Activated T-helper 9 cell treated with anti-CD3 and anti-CD28 coated beads, Interleukin-2, amount 50 U/mL, for 16 hours (primary cell): ENCODE measurements around the gene ZYX.

Source experiments
- DNase-seq: peaks from one replicate; pipeline ENCODE4 v3.0.0-alpha.2; 2020; ENCODE audit warnings: low read depth

ZYX gene

GRCh38 chr7:143363016-143363937 lies 17.9 kb upstream of the ZYX start:
- DNase-seq: no peak

DNA sequence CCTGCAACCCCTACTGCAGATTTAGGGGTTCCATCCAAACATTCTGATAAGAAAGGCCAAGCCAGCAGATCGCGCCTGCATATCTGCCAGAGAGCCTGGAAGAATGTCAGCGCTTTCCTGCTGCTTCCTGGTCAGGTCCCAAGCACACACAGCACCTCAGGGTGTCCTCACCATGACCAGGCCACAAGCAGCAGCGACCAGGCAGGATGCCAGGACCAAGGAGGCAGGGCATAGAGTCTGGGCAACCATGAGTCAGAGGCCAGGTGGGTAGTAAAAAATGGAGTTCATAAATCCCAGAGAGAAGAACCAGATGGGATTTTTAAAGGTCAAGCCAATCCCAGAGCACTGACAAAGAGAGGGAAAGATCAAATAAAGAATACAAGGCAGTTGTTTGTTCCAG lies 13.2 kb upstream of the ZYX start:
- no peak for DNase-seq

GRCh38 chr7:143368387-143368786 lies 12.8 kb upstream of the ZYX start:
- DNase-seq: no peak

DNA sequence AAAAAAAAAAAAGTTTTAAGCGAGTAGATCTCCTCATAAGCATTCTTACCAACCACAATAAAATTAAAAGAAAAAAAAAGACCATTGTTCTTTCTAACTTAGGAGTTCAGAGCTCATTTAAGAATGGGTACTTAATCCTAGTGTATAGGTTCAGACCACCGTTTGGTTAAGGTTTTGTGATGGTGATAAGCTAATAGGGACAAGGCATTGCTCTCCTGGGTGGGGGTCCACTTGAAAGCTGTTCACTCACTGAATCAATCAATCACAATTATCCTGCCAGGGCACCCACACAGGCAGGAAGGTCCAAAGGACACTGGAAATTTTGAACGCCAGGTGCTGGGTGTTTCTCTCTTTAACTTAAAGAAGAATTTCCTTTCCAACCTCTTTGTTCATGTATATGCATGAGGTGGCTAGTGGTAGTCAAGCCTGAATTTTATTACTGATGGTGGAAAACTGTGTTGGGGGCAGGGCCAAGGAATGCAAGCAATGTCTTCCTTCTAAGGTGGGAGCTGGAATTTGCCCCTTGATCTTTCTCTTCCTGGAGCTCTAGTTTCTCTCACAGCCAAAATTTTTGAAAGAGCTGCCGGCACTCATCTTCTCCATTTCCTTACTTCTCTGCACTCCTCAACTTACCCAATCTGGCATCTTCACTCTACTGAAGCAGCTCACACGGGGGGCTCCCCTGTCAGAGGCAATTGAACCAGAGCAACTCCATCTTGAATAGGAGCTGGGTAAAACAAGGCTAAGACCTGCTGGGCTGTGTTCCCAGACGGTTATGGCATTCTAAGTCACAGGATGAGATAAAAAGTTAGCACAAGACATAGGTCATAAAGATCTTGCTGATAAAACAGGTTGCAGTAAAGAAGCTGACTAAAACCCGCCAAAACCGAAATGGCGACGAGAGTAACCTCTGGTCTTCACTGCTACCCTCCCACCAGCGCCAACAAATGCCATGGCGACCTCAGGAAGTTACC lies 11.2 kb upstream of the ZYX start:
- DNase-seq: no peak

- DNase-seq: no peak
Measured at GRCh38 chr7:143372070-143372469, 9.1 kb upstream of the ZYX start.

GRCh38 chr7:143373255-143373794 lies 7.8 kb upstream of the ZYX start:
- no peak for DNase-seq

- no peak for DNase-seq
Measured at GRCh38 chr7:143374561-143374960, 6.6 kb upstream of the ZYX start.

GRCh38 chr7:143375298-143376034 lies 5.7 kb upstream of the ZYX start:
- DNase-seq: no peak

DNA sequence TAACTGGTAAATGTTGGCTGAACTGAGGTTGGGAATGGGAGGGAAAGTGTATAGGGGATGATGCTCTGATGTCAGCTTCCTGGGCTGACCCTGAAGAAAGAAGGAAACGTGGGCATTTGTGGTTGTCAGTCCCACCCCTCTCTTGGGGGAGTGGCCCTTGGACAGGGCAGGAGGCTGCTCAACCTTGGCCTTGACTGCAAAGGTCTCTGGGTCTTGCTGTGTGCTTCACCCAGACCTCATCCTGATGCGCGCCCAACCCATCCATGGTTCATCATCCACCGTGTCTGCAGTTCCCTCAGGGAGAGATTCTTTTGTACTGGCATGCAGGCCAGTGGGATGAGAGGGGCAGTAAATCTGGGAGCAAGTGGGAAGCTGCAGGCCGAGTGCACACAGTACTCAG lies 4.7 kb upstream of the ZYX start:
- DNase-seq: no peak

DNA sequence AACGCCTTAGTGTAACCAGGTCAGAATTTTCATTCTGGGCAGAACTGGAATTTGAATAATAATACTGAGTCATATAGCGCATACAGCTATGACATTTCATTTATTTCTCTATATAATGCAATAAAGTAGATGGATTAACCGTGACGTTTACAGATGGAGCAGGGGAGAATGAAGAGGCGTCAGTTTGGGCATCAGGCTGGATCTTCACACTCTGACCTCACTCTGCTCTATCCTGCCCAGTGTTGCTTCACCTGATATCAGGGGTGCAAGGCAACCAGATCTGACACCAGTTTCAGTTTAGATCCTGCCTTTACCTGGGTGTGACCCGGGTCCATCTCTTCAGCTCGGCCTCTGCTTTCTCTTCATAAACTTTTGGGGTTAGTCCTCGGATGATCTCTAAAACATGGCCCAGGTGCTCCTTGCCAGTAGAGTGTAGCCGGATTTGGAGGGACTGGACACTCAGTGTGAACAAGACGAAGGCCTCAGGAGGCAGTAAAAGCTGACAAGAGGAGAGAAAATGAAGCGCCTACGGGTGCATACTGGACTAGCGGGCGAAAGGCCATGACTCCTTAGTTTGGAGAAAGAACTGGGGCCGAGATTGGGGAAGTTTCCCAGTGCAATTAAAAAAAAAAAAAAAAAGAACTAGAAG lies 1.4 kb upstream of the ZYX start:
- no peak for DNase-seq

DNA sequence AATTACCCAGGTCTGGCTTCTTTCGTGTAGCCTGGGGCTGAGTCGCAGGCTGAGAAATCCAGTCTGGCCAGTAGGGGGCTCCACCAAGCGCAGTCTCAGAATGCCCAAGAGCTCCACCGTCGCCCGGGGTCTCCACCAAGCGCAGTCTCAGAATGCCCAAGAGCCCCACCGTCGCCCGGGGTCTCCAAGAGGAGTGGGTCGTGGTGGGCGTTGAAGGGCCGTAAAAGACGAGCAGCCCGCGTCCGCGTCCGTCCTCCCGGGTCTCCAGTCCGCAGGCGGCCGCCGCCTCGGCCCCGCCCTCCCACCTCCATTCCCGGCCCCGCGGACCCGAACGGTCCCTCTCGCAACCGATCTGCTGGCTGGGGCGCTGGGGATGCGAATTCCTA lies 892 bp upstream of the ZYX start:
- DNase-seq: peak; percentile 81

DNA sequence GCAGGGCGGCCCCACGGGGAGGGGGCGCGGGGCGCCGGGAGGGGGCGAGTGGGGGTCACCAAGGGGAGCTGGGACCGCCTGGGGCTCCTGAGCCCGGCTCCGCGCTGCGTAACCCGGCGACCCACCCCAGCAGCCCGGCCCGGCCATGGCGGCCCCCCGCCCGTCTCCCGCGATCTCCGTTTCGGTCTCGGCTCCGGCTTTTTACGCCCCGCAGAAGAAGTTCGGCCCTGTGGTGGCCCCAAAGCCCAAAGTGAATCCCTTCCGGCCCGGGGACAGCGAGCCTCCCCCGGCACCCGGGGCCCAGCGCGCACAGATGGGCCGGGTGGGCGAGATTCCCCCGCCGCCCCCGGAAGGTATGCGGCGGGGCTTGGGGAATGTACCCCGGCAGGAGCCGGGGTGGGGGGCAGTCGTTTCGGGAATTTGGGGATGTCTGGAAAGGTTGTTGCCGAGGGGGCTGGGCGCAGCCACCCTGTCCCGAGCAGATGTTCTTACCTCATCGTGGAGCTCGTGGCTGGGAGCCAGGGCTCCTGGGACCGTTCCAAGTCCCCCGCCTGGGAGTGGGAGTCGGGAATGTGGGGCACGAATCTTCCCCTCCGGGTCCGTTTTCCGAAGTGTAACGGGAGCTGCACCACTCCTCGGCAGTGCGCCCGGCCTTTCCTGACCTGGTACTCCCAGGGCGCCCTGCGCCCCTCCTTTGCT lies 431 bp downstream of the ZYX start:
- DNase-seq: no peak

GRCh38 chr7:143382126-143382790 lies 1.1 kb downstream of the ZYX start:
- no peak for DNase-seq

DNA sequence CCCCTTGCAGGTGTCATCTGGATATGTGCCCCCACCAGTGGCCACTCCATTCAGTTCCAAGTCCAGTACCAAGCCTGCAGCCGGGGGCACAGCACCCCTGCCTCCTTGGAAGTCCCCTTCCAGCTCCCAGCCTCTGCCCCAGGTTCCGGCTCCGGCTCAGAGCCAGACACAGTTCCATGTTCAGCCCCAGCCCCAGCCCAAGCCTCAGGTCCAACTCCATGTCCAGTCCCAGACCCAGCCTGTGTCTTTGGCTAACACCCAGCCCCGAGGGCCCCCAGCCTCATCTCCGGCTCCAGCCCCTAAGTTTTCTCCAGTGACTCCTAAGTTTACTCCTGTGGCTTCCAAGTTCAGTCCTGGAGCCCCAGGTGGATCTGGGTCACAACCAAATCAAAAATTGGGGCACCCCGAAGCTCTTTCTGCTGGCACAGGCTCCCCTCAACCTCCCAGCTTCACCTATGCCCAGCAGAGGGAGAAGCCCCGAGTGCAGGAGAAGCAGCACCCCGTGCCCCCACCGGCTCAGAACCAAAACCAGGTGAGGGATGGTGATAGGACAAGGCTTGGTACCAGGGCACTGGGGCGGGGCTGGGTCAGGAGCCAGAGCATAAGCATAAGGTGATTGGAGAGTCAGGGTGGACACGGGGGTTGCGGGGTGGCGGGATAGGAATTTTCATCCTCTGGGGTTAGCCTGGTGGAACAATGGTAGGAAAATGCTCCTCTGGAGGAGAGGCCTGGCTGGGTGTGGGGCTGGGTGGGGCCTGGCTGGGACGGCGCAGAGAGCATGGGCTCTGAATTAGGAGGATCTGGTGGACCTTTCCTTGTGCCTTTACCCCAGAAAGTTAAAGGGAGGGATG lies 1.9 kb downstream of the ZYX start:
- no peak for DNase-seq

GRCh38 chr7:143383642-143383957 lies 2.5 kb downstream of the ZYX start:
- no peak for DNase-seq

DNA sequence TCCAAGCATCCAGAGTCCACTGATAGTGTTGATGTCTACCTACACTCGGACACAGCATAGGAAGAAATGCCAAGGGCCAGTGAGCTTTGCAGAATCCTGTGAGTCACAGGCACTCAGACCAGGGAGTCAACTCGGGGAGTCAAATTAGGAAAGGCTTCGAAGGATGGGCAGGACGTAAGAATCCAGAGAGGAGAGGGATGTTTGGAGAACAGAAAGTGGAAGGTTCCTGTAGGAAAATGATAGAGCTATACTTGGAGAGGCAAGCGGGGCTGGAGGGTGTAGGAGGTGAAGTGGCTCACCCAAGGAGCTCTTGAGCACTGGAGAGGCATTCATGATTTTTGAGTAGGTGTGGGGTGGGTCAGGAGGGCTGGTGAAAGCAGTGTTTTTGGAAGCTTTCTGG lies 3.0 kb downstream of the ZYX start:
- DNase-seq: no peak

DNA sequence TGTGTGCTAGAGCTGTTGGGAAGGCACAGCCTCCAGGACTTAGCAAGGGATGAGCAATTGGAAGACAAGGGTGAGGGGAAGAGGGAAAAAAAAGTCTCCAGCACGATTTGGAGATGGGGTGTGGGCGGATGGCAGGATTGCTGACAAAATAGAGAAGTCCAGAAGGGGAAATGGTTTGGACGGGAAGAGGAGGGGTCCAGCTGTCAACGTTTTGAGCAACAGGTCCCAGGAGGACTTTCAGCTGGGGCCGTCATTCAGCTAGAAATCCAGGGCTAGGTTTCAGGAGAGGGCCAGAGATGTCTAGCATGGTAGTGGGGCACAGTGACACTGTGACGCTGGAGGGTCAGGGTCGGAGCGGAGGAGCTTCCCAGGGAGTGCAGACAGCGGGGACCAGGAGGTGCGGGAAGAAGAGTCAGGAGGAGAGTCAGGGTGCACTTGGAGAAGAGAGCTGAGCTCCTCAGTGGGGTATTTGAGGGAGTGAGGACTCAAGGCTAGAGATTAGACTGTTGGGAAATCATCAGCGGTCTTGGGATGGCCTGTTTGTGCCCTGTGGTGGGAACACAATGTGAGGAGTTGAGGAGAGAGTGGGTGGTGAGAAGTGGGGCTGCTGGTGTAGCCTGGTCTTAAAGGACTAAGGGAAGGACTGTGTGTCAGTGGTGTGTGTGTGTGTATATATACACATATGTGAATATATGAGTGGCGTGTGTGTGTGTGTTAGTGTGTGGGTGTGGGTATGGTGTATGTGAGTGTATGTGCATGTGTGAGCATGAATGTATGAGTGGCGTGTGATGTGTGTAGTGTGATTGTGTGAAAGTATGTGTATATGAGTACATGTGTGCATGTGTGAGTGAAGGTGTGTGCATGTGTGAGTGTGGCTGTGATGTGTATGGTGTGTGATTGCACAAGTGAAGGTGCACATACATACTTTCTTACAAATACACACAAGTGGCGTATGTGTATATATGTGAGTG lies 3.8 kb downstream of the ZYX start:
- no peak for DNase-seq
